Neutrophil (primary cell): ENCODE data around the gene SLC7A1.

Experiments used
- H3K27ac ChIP-seq: fragments of 200-600 bp; sonication (generic); 2 replicates; pipeline ENCODE4 v1.5.1; 2016; ENCODE audit warnings: mild to moderate bottlenecking, moderate library complexity
- H3K27me3 ChIP-seq: fragments of 200-600 bp; sonication (generic); 2 replicates; pipeline ENCODE4 v1.6.0; 2016; ENCODE audit warnings: mild to moderate bottlenecking
- H3K36me3 ChIP-seq: fragments of 200-600 bp; sonication (generic); 2 replicates; pipeline ENCODE4 v1.5.1; 2017
- H3K4me1 ChIP-seq, 2 experiments: fragments of 200-600 bp in 1 of 2; sonication (generic) in 1 of 2; 1 replicate in 1 of 2; 2 replicates in 1 of 2; pipeline versions ENCODE4 v1.5.1 to v1.6.1; 2013 to 2016; ENCODE audit warnings: low read depth in 1 of 2, low read length in 1 of 2, mild to moderate bottlenecking in 1 of 2, moderate library complexity in 1 of 2; ENCODE audit not compliant: control insufficient read depth in 1 of 2, insufficient read depth in 1 of 2
- H3K4me3 ChIP-seq, 2 experiments: fragments of 200-600 bp in 1 of 2; sonication (generic) in 1 of 2; 1 replicate in 1 of 2; 2 replicates in 1 of 2; pipeline ENCODE4 v1.5.1; 2013 to 2016; ENCODE audit warnings: low read depth in 1 of 2, low read length in 1 of 2, mild to moderate bottlenecking in 1 of 2, moderate library complexity in 1 of 2
- H3K9me3 ChIP-seq: fragments of 200-600 bp; sonication (generic); 2 replicates; pipeline ENCODE4 v1.5.1; 2016
- TF ChIP-seq, protein P1 (sequence below): fragments of 200-600 bp; sonication (generic); IDR thresholded peaks from 2 replicates; pipeline ENCODE4 v1.5.1; 2016; ENCODE audit warnings: antibody characterized with exemption

The SLC7A1 gene

GRCh38 chr13:29582171-29582570 lies 13.3 kb downstream of the SLC7A1 start:
- Histone ChIP-seq H3K9me3 (no peaks in the 10 kb centered on the region), H3K4me3 (no peak overlapping the region), H3K36me3 (no peaks in the 10 kb centered on the region), H3K27ac (no peak overlapping the region), H3K27me3 (no peaks in the 10 kb centered on the region), H3K4me1 (no peaks in the 10 kb centered on the region)
- TF ChIP-seq, protein P1, sequence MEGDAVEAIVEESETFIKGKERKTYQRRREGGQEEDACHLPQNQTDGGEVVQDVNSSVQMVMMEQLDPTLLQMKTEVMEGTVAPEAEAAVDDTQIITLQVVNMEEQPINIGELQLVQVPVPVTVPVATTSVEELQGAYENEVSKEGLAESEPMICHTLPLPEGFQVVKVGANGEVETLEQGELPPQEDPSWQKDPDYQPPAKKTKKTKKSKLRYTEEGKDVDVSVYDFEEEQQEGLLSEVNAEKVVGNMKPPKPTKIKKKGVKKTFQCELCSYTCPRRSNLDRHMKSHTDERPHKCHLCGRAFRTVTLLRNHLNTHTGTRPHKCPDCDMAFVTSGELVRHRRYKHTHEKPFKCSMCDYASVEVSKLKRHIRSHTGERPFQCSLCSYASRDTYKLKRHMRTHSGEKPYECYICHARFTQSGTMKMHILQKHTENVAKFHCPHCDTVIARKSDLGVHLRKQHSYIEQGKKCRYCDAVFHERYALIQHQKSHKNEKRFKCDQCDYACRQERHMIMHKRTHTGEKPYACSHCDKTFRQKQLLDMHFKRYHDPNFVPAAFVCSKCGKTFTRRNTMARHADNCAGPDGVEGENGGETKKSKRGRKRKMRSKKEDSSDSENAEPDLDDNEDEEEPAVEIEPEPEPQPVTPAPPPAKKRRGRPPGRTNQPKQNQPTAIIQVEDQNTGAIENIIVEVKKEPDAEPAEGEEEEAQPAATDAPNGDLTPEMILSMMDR = no peak

DNA sequence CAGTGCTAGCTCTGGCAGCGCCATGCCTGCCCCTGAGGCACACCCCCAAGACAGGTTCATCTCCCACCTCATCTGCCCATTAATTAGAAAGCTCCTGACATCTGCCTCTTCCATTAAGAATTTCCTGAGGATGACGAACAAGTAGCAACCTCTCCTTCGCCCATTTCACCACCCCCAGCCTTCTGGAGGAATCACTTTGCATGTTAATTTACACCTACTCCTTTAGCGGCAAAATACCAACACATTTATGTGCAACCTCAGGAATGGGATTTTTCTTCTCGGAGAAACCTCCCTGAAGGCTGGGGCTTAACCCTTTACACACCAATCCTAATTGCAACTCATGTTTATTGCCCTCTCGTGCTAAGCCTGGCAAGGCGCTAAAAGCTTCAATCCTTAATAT lies 13.8 kb downstream of the SLC7A1 start:
- Histone ChIP-seq H3K27ac (no peak overlapping the region), H3K9me3 (no peaks in the 10 kb centered on the region), H3K27me3 (no peaks in the 10 kb centered on the region), H3K4me1 (no peaks in the 10 kb centered on the region), H3K4me3 (no peak overlapping the region), H3K36me3 (no peaks in the 10 kb centered on the region)
- TF ChIP-seq, protein P1 = no peak

DNA sequence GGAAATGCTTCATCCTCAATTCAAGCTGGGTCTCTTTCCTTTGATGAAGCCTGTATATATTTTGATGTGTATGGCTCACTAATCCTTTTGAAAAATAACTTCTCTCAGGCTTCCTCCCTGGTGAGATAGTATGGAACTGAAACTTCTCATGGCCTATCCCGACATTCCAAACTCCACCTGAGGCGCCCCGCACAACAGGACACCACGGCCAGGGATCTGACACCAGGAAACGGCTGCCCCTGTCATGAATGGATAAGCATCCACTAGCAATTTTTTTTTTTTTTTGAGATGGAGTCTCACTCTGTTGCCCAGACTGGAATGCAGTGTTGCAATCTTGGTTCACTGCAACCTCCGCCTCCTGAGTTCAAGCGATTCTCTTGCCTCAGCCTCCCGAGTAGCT lies 16.4 kb downstream of the SLC7A1 start:
- Histone ChIP-seq H3K27me3 (no peaks in the 10 kb centered on the region), H3K4me3 (no peak overlapping the region), H3K4me1 (no peaks in the 10 kb centered on the region), H3K36me3 (no peaks in the 10 kb centered on the region), H3K9me3 (no peaks in the 10 kb centered on the region), H3K27ac (no peak overlapping the region)
- TF ChIP-seq, protein P1 = no peak

- no peaks in the 10 kb centered on the region for H3K36me3 ChIP-seq
- TF ChIP-seq, protein P1 = no peak
- H3K4me3 ChIP-seq = no peak overlapping the region
These were observed 17.0 kb downstream of the SLC7A1 start for GRCh38 chr13:29578300-29579085.

GRCh38 chr13:29577136-29578051 lies 18.1 kb downstream of the SLC7A1 start:
- TF ChIP-seq, protein P1 = no peak
- Histone ChIP-seq H3K4me3 (no peak overlapping the region), H3K4me1 (peaks cover 0 to 8% of the 10 kb centered on the region in 2 experiments), H3K9me3 (no peaks in the 10 kb centered on the region), H3K27me3 (no peaks in the 10 kb centered on the region), H3K36me3 (no peaks in the 10 kb centered on the region), H3K27ac (no peak overlapping the region)

More at GRCh38 chr13:29578300-29579085, 17.0 kb downstream of the SLC7A1 start:
- Histone ChIP-seq H3K27me3 (no peaks in the 10 kb centered on the region), H3K27ac (no peak overlapping the region), H3K9me3 (no peaks in the 10 kb centered on the region), H3K4me1 (peaks cover 0 to 2% of the 10 kb centered on the region in 2 experiments)
